Measurements from ENCODE around the gene PTGIS. TPM values are rescaled to one million over a fixed set of nuclear protein-coding genes. Genes with fewer than 3 reads are reported as not detected.

The PTGIS gene
- total and polyA plus RNA-seq, 2 of the 4 experiments (the other 2 are of a cell fraction): 1.6 to 2.6 TPM

- no peak for TF ChIP-seq ELK1 (IDR thresholded peaks at IDR 0.05; ENCODE audit: borderline replicate concordance, low read depth, low read length)
- TF ChIP-seq SMC3 (IDR thresholded peaks at IDR 0.05; ENCODE audit: low read depth, low read length): peak; percentile 99
These were observed 43.0 kb upstream of the PTGIS start (continued) for GRCh38 chr20:49610691-49611538.
